Measurements from ENCODE around the gene PRKCE. TPM values are rescaled to one million over a fixed set of nuclear protein-coding genes. Genes with fewer than 3 reads are reported as not detected.

PRKCE gene
- total RNA-seq, 3 donors from 2014 or later (not counting 1 experiment from before 2014, with no cell fraction given) = 35.2 to 42.1 (median 38.6) TPM

GRCh38 chr2:46195819-46196218 is 544.3 kb downstream of the PRKCE start:
- no peak overlapping the region for H3K4me3 ChIP-seq (ENCODE audit: low read length)
- H3K4me1 ChIP-seq (ENCODE audit: control insufficient read depth, insufficient read depth, low read length) = no peaks in the 10 kb centered on the region
- DNase-seq = no peak
- H3K4me1 Mint-ChIP-seq = peaks cover 6 to 9% of the 10 kb centered on the region in 2 donors
- WGBS (ENCODE audit: insufficient coverage) = 91% methylated on average over 10 of the region's 10 CpGs
- no peaks in the 10 kb centered on the region for H3K36me3 Mint-ChIP-seq
- intact Hi-C loops (cut with micrococcal nuclease) = no loop called here
- no peak overlapping the region for H3K4me3 Mint-ChIP-seq
- no peak for ATAC-seq
- no peak overlapping the region for H3K27ac ChIP-seq (ENCODE audit: low read length)
- no peak for TF ChIP-seq CTCF (IDR thresholded peaks at IDR 0.05)
- no peaks in the 10 kb centered on the region for H3K9me3 ChIP-seq (ENCODE audit: control insufficient read depth, insufficient read depth, low read length)
- no peaks in the 10 kb centered on the region for H3K36me3 ChIP-seq (ENCODE audit: control insufficient read depth, insufficient read depth, low read length)
- H3K27me3 ChIP-seq (ENCODE audit: control insufficient read depth, insufficient read depth, low read length) = no peaks in the 10 kb centered on the region
- H3K27me3 Mint-ChIP-seq (ENCODE audit: low read depth in 2 of 2) = no peaks in the 10 kb centered on the region
- H3K9me3 Mint-ChIP-seq = no peaks in the 10 kb centered on the region
- H3K27ac Mint-ChIP-seq = no peak overlapping the region

GRCh38 chr2:46196871-46197462 is 545.5 kb downstream of the PRKCE start:
- Histone ChIP-seq H3K9me3 (ENCODE audit: control insufficient read depth, insufficient read depth, low read length) (no peaks in the 10 kb centered on the region), H3K4me1 (ENCODE audit: control insufficient read depth, insufficient read depth, low read length) (no peaks in the 10 kb centered on the region), H3K27me3 (ENCODE audit: control insufficient read depth, insufficient read depth, low read length) (no peaks in the 10 kb centered on the region), H3K4me3 (ENCODE audit: low read length) (no peak overlapping the region), H3K36me3 (ENCODE audit: control insufficient read depth, insufficient read depth, low read length) (no peaks in the 10 kb centered on the region), H3K27ac (ENCODE audit: low read length) (no peak overlapping the region)
- Mint-ChIP-seq H3K4me1 (peaks cover 9 to 14% of the 10 kb centered on the region in 2 donors), H3K36me3 (no peaks in the 10 kb centered on the region), H3K27ac (peak overlapping the region in 1 of 2 donors; percentile 14), H3K4me3 (no peak overlapping the region), H3K27me3 (ENCODE audit: low read depth in 2 of 2) (no peaks in the 10 kb centered on the region), H3K9me3 (no peaks in the 10 kb centered on the region)
- no peak for DNase-seq
- 69% methylated on average over 5 of the region's 5 CpGs for WGBS (ENCODE audit: insufficient coverage)
- no peak for TF ChIP-seq CTCF (IDR thresholded peaks at IDR 0.05)
- intact Hi-C loops (cut with micrococcal nuclease) = no loop called here
- no peak for ATAC-seq

DNA sequence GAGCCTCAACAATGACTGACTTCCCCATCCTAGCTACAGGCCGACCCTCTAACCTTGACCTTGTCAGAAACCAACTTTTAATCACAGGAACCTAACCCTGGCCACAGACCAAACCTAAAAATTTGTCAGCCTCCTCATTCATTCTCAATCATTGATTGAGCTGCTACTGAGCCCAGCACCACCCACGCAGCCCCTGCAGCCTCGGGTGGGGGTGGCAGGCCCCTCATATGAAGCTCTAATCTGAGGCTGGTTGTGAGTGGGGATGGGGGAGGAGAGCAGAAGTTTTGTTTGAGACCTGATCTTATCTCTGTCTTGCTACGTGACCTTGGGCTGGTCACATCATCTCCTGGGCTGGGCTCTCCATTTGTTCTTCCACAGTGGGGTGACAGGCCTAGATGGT is 546.2 kb downstream of the PRKCE start:
- WGBS (ENCODE audit: insufficient coverage) = 77% methylated on average over 4 of the region's 4 CpGs
- peak overlapping the region in 1 of 2 donors; percentile 14 for H3K27ac Mint-ChIP-seq
- peaks cover 12 to 16% of the 10 kb centered on the region in 2 donors for H3K4me1 Mint-ChIP-seq
- Histone ChIP-seq H3K27ac (ENCODE audit: low read length) (no peak overlapping the region), H3K4me3 (ENCODE audit: low read length) (no peak overlapping the region), H3K36me3 (ENCODE audit: control insufficient read depth, insufficient read depth, low read length) (no peaks in the 10 kb centered on the region), H3K27me3 (ENCODE audit: control insufficient read depth, insufficient read depth, low read length) (no peaks in the 10 kb centered on the region), H3K4me1 (ENCODE audit: control insufficient read depth, insufficient read depth, low read length) (no peaks in the 10 kb centered on the region), H3K9me3 (ENCODE audit: control insufficient read depth, insufficient read depth, low read length) (no peaks in the 10 kb centered on the region)
- TF ChIP-seq CTCF (IDR thresholded peaks at IDR 0.05) = no peak
- no peak overlapping the region for H3K4me3 Mint-ChIP-seq
- no peaks in the 10 kb centered on the region for H3K27me3 Mint-ChIP-seq (ENCODE audit: low read depth in 2 of 2)
- intact Hi-C loops (cut with micrococcal nuclease) = no loop called here
- peak in 1 of 3 donors; percentile 35 for ATAC-seq
- no peak for DNase-seq
- no peaks in the 10 kb centered on the region for H3K36me3 Mint-ChIP-seq
- H3K9me3 Mint-ChIP-seq = no peaks in the 10 kb centered on the region
